Measurements from ENCODE around the gene PAEP.

Gene PAEP

GRCh38 chr9:135551031-135551430 is 10.5 kb upstream of the PAEP start:
- DNase-seq (ENCODE audit: low read depth), result no peak

DNA sequence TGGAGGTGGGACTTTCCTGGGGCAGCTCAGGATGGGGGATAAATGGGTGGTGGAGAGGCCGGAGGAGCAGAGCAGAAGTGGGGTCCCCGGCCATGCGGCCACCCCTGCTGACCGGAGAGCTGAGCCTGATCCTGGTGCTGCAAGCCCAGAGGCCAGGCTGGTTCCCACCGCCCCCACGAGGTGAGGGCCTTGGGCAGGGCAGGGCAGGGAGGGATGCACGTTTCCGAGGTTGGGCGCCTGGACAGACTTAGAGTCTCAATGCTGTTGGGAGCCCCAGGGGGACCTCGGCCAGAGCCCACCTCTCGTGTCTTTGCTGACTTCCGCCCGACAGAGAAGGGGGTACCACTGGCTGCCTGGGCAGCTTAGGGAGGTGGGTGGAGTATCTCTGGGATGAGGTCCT is 10.1 kb upstream of the PAEP start:
- DNase-seq (ENCODE audit: low read depth), result no peak

DNA sequence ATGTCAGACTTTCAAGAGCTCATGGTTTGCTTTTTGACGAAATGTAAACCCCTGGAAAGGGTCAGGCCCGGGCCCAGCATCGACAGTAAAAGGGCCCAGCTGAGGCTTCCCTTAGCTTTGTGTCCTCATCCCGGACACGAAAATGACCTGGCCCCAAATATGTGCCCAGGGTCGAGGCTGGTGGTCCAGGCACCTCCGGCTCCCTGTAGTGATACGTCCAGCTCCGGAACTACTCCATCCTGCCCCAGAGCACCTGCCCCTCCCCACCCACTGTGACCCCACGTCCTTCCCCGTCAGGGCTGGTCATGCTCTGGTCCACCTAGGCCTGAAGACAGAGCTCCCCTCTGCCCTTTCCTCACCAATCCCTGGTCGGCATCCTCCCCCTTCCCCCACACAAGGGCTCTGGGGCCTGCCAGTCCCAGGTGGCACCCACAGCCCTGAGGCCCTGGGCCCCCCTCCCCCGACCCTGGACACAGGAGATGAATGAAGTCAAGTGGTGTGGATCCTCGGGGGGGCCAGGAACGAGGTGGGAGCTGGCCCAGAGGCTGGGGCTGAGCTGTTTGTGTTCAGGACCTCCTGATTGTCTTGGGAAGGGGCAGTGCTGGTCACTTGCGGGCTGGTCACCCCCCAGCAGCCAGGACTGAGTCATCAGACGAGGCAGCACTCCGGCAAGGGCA is 9.4 kb upstream of the PAEP start:
- DNase-seq (ENCODE audit: low read depth), result no peak

GRCh38 chr9:135552698-135553171 is 8.8 kb upstream of the PAEP start:
- DNase-seq (ENCODE audit: low read depth), result no peak

GRCh38 chr9:135554718-135555117 is 6.8 kb upstream of the PAEP start:
- DNase-seq (ENCODE audit: low read depth), result no peak

DNA sequence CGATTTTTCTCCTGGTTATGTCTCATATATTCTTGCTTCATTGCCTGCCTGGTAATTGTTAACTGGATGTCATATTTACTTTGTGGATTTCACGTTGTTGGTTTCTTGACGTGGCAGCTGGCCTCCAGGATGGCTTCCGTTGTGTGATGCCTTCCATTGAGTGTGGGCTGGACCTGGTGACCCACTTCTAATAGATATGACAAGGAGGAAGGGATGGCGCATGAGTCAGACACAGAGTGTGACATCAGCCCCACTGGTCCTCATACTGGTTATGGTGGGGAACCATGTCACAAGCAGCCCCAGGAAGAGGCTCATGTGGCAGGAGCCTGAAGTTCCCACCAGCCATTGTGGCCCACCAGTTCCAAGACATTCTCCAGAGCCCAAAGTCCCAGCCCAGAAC is 6.4 kb upstream of the PAEP start:
- no peak for DNase-seq (ENCODE audit: low read depth)

- DNase-seq (ENCODE audit: low read depth), result no peak
These were observed 5.6 kb upstream of the PAEP start for GRCh38 chr9:135555910-135556309.

DNA sequence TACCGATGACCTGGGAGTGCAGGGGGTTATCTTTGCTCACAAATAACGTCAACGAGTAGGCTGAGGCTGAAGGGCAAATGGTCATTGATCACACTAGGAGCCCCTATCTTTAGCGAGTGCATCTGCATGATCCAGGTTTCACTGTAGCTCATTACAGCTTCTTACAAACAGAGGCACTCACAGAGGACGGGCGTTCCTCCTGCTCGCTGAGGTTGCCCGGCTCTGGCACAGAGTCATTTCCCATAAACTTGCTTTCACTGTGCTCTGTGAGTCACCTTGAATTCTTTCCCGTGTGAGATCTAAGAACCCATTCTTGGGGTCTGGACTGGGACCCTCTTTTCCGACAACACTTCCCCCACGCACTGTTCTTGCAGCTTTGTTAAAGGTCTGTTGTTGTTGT is 1.9 kb upstream of the PAEP start:
- no peak for DNase-seq (ENCODE audit: low read depth)

DNA sequence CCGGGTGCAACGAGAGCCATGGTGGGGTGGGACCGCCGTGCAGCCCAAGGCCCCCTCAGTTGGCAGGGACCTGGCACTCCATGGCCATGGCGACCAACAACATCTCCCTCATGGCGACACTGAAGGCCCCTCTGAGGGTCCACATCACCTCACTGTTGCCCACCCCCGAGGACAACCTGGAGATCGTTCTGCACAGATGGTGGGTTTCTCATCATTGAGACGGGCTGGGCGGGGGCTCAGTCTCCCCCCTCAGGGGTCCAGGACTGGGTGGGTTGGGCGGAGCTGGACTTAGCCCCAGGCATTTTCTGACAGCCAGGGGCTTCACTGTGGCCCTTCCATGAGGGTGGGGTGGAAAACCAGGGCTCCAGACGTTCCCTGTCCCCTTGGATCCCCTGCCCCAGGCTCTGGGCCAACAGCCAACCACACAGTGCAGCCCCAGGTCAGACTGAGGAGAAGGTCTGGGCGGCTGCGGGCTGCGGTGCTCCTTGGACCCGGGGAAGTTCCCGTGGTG is 734 bp downstream of the PAEP start:
- no peak for DNase-seq (ENCODE audit: low read depth)

GRCh38 chr9:135563039-135563476 is 1.5 kb downstream of the PAEP start:
- no peak for DNase-seq (ENCODE audit: low read depth)

DNA sequence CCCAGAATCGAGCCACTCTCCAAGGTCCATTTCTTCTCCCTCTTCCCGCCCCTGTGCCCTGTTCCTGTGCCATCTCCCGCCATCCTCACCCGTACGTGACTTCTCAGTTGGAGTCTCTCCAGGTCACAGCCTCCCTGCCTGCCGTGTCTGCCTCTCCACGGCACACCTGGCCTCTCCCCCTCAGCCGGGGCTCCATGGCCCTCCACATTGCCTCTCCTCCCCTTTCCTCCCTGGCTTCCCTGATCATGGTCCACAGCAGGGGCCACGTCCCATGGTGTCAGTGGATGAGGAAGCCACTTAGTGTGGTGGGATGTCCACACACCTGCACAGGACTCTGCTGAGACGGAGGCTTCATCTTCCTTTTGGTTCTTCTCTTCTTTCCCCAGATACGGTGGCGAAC is 2.3 kb downstream of the PAEP start:
- DNase-seq (ENCODE audit: low read depth), result no peak

DNA sequence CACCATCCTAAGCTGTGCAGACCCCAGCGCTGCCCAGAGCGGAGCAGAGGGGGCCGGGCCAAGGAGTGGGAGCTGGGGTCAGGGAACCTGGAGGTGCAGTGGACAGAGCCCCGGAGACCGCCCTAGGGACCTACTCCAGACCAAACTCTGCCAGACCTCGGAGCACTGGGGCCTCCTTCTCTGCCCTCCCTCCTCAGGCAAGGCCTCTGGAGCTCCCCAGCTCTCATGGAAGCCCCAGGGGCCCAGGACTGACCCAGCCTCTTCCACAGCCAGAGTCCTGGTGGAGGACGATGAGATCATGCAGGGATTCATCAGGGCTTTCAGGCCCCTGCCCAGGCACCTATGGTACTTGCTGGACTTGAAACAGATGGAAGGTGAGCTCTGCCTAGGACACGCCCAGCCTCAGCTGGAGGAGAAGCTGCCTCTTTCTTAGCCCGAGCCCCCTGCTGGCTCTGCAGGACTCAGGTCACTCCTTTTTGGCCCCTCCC is 3.6 kb downstream of the PAEP start:
- no peak for DNase-seq (ENCODE audit: low read depth)

GRCh38 chr9:135565636-135566035 is 4.1 kb downstream of the PAEP start:
- DNase-seq (ENCODE audit: low read depth), result no peak

DNA sequence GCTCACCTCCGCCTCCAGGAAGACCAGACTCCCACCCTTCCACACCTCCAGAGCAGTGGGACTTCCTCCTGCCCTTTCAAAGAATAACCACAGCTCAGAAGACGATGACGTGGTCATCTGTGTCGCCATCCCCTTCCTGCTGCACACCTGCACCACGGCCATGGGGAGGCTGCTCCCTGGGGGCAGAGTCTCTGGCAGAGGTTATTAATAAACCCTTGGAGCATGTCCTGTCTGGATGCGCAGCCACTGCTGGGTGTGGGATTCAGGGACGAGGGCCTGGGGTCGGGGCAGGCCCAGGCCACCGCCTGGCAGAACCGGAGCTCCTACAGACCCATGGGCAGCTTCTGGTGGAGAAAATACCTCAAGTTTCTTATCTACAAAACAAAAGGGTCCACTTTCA is 5.0 kb downstream of the PAEP start:
- no peak for DNase-seq (ENCODE audit: low read depth)

- DNase-seq (ENCODE audit: low read depth), result no peak
These were observed 5.8 kb downstream of the PAEP start for GRCh38 chr9:135567311-135567710.

DNA sequence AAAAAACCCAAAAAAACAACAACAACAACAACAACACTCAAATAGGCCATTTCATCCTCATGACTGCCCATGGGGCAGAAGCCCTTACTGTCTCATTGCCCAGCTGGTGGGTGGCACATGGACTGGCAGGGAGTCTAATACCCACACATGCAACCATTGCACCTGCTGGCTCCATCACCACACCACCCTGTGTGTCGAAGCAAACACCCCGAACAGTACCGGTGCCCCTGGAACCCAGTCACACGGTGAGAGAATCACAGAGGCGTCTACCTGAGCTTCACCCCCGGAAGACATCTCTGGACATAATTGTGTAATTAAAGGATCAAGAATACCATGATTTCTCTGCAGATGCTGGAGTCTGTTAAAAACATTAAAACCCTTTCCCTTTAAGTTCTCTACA is 6.5 kb downstream of the PAEP start:
- DNase-seq (ENCODE audit: low read depth), result no peak

DNA sequence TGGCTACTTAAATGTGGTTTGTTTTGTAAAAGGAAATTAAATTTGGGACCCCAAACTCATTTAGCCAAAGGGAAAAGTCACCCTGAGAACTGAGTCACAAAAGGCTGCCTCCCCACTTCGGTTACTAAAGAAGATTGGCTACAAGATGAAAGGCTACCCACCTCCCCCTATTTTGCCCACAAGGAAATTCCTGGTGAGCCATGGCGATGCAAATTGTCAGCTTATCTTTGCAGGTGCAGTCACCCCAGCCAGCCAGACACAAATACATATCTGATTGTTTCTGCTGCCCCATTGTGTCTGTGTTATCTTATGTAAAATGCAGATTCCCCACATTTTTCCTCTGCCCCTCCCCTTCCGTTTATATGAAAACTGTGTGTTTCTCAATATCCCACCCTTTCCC is 8.9 kb downstream of the PAEP start:
- no peak for DNase-seq (ENCODE audit: low read depth)

- DNase-seq (ENCODE audit: low read depth), result no peak
These were observed 10.7 kb downstream of the PAEP start for GRCh38 chr9:135572233-135572632.

DNA sequence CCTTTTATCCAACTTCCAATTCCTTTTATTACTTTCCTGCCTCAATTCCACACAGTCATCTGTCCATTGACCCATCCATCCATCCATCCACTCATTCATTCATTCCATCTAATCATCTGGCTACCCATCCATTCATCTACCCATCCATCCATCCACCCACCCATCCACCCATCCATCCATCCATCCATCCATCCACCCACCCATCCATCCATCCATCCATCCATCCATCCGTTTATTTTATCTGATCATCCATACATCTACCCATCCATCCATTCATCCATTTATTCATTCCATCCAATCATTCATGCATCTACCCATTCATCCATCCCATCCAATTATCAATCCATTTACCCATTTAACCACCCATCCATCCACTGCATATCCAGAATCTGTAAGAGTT is 11.6 kb downstream of the PAEP start:
- no peak for DNase-seq (ENCODE audit: low read depth)

- DNase-seq (ENCODE audit: low read depth), result no peak
These were observed 12.8 kb downstream of the PAEP start for GRCh38 chr9:135574331-135574730.

DNA sequence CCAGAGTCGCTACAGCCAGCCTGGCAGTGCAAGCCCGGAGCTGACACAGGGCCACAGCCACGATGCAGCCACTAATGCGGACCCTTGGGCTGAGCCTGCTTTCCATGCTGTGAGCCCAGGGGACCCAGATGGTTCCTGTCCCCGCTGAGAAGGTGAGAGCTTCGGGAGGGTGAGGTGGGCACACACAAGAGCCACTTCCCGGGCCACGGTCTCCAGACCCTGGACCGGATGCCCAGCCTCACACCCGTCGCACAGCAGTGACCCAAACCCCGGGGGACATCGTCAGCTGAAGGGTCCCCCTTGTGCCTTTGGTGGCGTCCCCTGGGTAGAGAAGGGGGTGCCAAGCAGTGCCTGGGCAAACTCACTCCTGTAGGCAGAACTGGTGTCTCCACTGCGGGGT is 13.4 kb downstream of the PAEP start:
- no peak for DNase-seq (ENCODE audit: low read depth)

DNA sequence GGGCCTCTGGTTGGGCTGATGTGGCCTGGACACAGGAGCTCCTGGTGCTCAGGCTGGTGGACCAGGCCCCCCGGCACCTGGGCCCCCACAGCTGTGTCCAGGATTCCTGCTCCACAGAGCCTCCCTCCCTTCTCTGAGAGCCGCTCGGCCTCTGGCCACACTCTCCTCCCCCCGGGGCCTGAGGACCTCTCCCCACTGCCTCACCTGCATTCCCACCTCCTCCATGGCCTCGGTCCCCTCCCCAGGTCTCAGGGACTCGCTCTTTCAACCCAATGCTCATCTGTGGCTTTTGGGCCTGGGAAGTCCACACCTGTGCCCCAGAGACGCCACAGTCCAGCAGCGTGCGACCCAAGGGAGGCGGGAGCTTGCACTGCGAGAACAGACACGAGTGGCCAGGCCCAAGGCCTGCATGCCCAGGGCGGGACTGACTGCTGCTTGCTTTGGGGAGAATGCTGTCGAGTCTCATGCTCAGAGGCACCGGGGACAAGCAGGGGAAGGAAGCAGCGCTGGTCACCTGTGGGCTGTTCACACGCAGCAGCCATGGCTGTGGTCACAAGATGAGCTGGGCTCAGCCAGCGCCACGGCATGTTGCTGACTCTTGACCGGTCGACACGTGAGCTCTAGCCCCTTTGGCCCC is 14.6 kb downstream of the PAEP start:
- no peak for DNase-seq (ENCODE audit: low read depth)

DNA sequence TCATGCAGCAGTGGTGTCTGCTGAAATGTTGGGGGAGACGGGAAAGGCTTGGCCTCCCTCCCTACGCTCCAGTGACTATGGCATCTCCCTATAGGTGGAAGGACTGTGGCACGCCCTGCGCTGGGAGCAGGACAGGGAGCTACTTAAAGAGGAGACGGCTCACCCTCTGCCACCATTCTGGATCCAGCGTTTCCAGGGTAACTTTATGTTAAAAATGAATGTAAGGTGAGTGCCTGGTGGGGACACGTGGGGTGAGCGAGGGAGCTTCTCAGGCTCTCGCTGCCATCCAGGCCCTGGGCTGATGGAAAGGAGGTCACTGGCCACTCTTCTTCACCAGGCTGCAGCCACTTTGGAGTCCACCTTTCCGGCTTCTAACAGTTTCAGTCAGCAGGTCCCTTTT is 15.7 kb downstream of the PAEP start:
- DNase-seq (ENCODE audit: low read depth), result no peak

GRCh38 chr9:135579356-135579755 is 17.8 kb downstream of the PAEP start:
- no peak for DNase-seq (ENCODE audit: low read depth)

All from stimulated activated CD8-positive, alpha-beta memory T cell treated with anti-CD3 and anti-CD28 coated beads, Interleukin-15, amount 100 ng/mL, for 1 hour (primary cell).